Keratinocyte (primary cell): Measurements from ENCODE around the gene TNXB. TPM values are rescaled to one million over a fixed set of nuclear protein-coding genes. Genes with fewer than 3 reads are reported as not detected.

Source experiments
- polyA plus RNA-seq, 5 experiments: library from polyadenylated mRNA; depleted of rRNA in 3 of 5; stranded (reverse) in 3 of 5; stranded (forward) in 1 of 5; unstranded in 1 of 5; fragments of >200 nt; gene quantifications; 1 replicate in 1 of 5; 2 replicates in 3 of 5; 3 replicates in 1 of 5; pipeline versions ENCODE4 v1.2.1 to v1.2.3, GENCODE V29; 2011 to 2012; ENCODE audit warnings: missing spikeins in 2 of 5, low read depth in 1 of 5, low replicate concordance in 1 of 5
- small RNA-seq, 3 experiments: library from RNA; depleted of rRNA; stranded (forward); fragments of <200 nt; gene quantifications; one replicate each; pipeline ENCODE3, GENCODE V24; 2012; ENCODE audit warnings: low read depth in 3 of 3, low replicate concordance in 1 of 3; ENCODE audit not compliant: insufficient read length in 3 of 3

The TNXB gene
- polyA plus RNA-seq, 1 donor (not counting 4 experiments of a cell fraction or from before 2014, with no cell fraction given) = 0.25 TPM

Small RNA genes lying within 50 kb of the gene (small RNA-seq; reads per million reads assigned to genes)
- 0 reads per million in 3 experiments for gene RNA5SP206

Other genes starting within 250 kb of the TNXB start
- gene NEU1, start 246.5 kb downstream of the TNXB start, polyA plus RNA-seq = 27.9 to 44.4 TPM (median 38.6 TPM) in 3 replicates
- gene SLC44A4, start 230.3 kb downstream of the TNXB start, polyA plus RNA-seq = 0.06 to 0.25 TPM (median 0.18 TPM) in 3 replicates
- 17.6 to 26.5 TPM (median 17.7 TPM) in 3 replicates for gene EHMT2, start 211.6 kb downstream of the TNXB start, polyA plus RNA-seq
- 0.55 to 0.64 TPM (median 0.63 TPM) in 3 replicates for gene ZBTB12, start 207.3 kb downstream of the TNXB start, polyA plus RNA-seq
- gene C2, start 181.6 kb downstream of the TNXB start, polyA plus RNA-seq = 0.04 TPM in 1 of 3 replicates, not detected in the others
- 0.84 to 2.9 TPM (median 2.5 TPM) in 3 replicates for gene CFB, start 163.2 kb downstream of the TNXB start, polyA plus RNA-seq
- 45.1 to 57.9 TPM (median 51.9 TPM) in 3 replicates for gene NELFE, start 150.4 kb downstream of the TNXB start, polyA plus RNA-seq
- gene SKIC2, start 150.2 kb downstream of the TNXB start, polyA plus RNA-seq = 24.5 to 37.7 TPM (median 37.5 TPM) in 3 replicates
- gene DXO, start 137.2 kb downstream of the TNXB start, polyA plus RNA-seq = 7.0 to 10.4 TPM (median 7.6 TPM) in 3 replicates
- gene C4A, start 127.3 kb downstream of the TNXB start, polyA plus RNA-seq = 1.2 to 2.9 TPM (median 1.4 TPM) in 3 replicates
- gene C4B, start 94.5 kb downstream of the TNXB start, polyA plus RNA-seq = 1.3 to 2.8 TPM (median 1.8 TPM) in 3 replicates
- gene CYP21A2, start 70.9 kb downstream of the TNXB start, polyA plus RNA-seq = 0.04 to 0.05 TPM in 2 of 3 replicates, not detected in the other
- gene ATF6B, start 18.9 kb upstream of the TNXB start, polyA plus RNA-seq = 30.4 to 51.2 TPM (median 37.9 TPM) in 3 replicates
- 4.2 to 5.6 TPM (median 4.9 TPM) in 3 replicates for gene FKBPL, start 20.9 kb upstream of the TNXB start, polyA plus RNA-seq
- gene PRRT1, start 42.6 kb upstream of the TNXB start, polyA plus RNA-seq = 0.09 to 0.17 TPM (median 0.09 TPM) in 3 replicates
- gene PPT2, start 44.8 kb upstream of the TNXB start, polyA plus RNA-seq = 15.0 to 21.0 TPM (median 15.6 TPM) in 3 replicates
- gene EGFL8, start 55.3 kb upstream of the TNXB start, polyA plus RNA-seq = 1.7 to 4.2 TPM (median 3.7 TPM) in 3 replicates
- gene AGPAT1, start 66.7 kb upstream of the TNXB start, polyA plus RNA-seq = 46.4 to 85.1 TPM (median 54.7 TPM) in 3 replicates
- gene RNF5, start 69.1 kb upstream of the TNXB start, polyA plus RNA-seq = 29.6 to 43.2 TPM (median 33.2 TPM) in 3 replicates
- gene AGER, start 74.9 kb upstream of the TNXB start, polyA plus RNA-seq = 2.0 to 2.4 TPM (median 2.4 TPM) in 3 replicates
- 43.5 to 54.9 TPM (median 44.0 TPM) in 3 replicates for gene PBX2, start 80.9 kb upstream of the TNXB start, polyA plus RNA-seq
- 2.8 to 6.5 TPM (median 3.6 TPM) in 3 replicates for gene GPSM3, start 83.3 kb upstream of the TNXB start, polyA plus RNA-seq
- 0.07 to 0.13 TPM (median 0.11 TPM) in 3 replicates for gene NOTCH4, start 114.7 kb upstream of the TNXB start, polyA plus RNA-seq